ENCODE data around the gene WNT5A. TPM values are rescaled to one million over a fixed set of nuclear protein-coding genes. Genes with fewer than 3 reads are reported as not detected.

Gene WNT5A
- total RNA-seq, 1 donor from 2014 or later: 24.5 TPM

GRCh38 chr3:55416331-55416821 is 70.7 kb downstream of the WNT5A start:
- Histone ChIP-seq H3K9me3 (no peaks in the 10 kb centered on the region), H3K27me3 (no peaks in the 10 kb centered on the region), H3K36me3 (no peaks in the 10 kb centered on the region), H3K4me1 (no peaks in the 10 kb centered on the region), H3K27ac (no peak overlapping the region), H3K4me3 (no peak overlapping the region)
- TF ChIP-seq CTCF (IDR thresholded peaks at IDR 0.05): no peak
- DNase-seq (no peak), ATAC-seq (no peak)
- intact Hi-C loops (cut with DNase I): no loop called here

All from upper lobe of right lung (tissue), 1 donor.